BLaER1 treated with 17β-estradiol and CSF1 and Interleukin-3, amounts not matched to agents 10 nM and 100 nM (cell line): Measurements from ENCODE around the gene GPR135.
A peak's percentile ranks its signal among the peaks of the same experiment; 100 is the strongest.

ENCODE experiments used
- H3K27ac ChIP-seq, 11 experiments: shearing (Covaris generic); formaldehyde crosslinking; 2 replicates each; pipeline ENCODE4 v1.8.1; 2022
- H3K27me3 ChIP-seq, 11 experiments: shearing (Covaris generic); formaldehyde crosslinking; 2 replicates each; pipeline ENCODE4 v1.8.1; 2022
- H3K36me3 ChIP-seq, 11 experiments: shearing (Covaris generic); formaldehyde crosslinking; 2 replicates each; pipeline ENCODE4 v1.8.1; 2022
- H3K4me1 ChIP-seq, 10 experiments: shearing (Covaris generic); formaldehyde crosslinking; 2 replicates each; pipeline ENCODE4 v1.8.1; 2022
- H3K4me2 ChIP-seq, 11 experiments: shearing (Covaris generic); formaldehyde crosslinking; 2 replicates each; pipeline ENCODE4 v1.8.1; 2022
- H3K4me3 ChIP-seq, 10 experiments: shearing (Covaris generic); formaldehyde crosslinking; 2 replicates each; pipeline ENCODE4 v1.8.1; 2022
- H3K9ac ChIP-seq, 11 experiments: shearing (Covaris generic); formaldehyde crosslinking; 2 replicates each; pipeline ENCODE4 v1.8.1; 2022
- H3K9me3 ChIP-seq, 11 experiments: shearing (Covaris generic); formaldehyde crosslinking; replicated peaks in 1 of 11; 2 replicates each; pipeline ENCODE4 v1.8.1; 2022
- H4K20me1 ChIP-seq, 11 experiments: shearing (Covaris generic); formaldehyde crosslinking; 2 replicates each; pipeline ENCODE4 v1.8.1; 2022
- Cebpa-rat ChIP-seq, 11 experiments: shearing (Covaris generic); IDR thresholded peaks; 2 replicates each; pipeline ENCODE4 v1.8.1; 2022

GPR135 gene

GRCh38 chr14:59438195-59438647 is 27.0 kb downstream of the GPR135 start:
- no peak for TF ChIP-seq Cebpa-rat (IDR thresholded peaks at IDR 0.05)
- peaks cover 0 to 34% (median 3%) of the 10 kb centered on the region in 10 experiments; a peak in 7 of 20 replicates for H3K4me1 ChIP-seq
- H4K20me1 ChIP-seq = no peaks in the 10 kb centered on the region
- H3K4me3 ChIP-seq = no peak overlapping the region
- H3K4me2 ChIP-seq = peak overlapping the region in 5 of 11 experiments; percentile 11 to 54 (median 43); a peak in 5 of 22 replicates
- no peak overlapping the region for H3K27ac ChIP-seq
- no peaks in the 10 kb centered on the region for H3K9me3 ChIP-seq
- H3K36me3 ChIP-seq = no peaks in the 10 kb centered on the region
- H3K27me3 ChIP-seq = no peaks in the 10 kb centered on the region
- no peak overlapping the region for H3K9ac ChIP-seq

GRCh38 chr14:59435987-59436386 is 29.2 kb downstream of the GPR135 start:
- no peak overlapping the region for H3K27ac ChIP-seq
- H4K20me1 ChIP-seq = no peaks in the 10 kb centered on the region
- H3K4me1 ChIP-seq = peaks cover 0 to 34% (median 3%) of the 10 kb centered on the region in 10 experiments; a peak in 7 of 20 replicates
- H3K9ac ChIP-seq = no peak overlapping the region
- H3K4me2 ChIP-seq = peak overlapping the region in 3 of 11 experiments; percentile 35 to 56 (median 55); a peak in 5 of 22 replicates
- no peak for TF ChIP-seq Cebpa-rat (IDR thresholded peaks at IDR 0.05)
- no peaks in the 10 kb centered on the region for H3K9me3 ChIP-seq
- no peaks in the 10 kb centered on the region for H3K36me3 ChIP-seq
- H3K27me3 ChIP-seq = no peaks in the 10 kb centered on the region
- no peak overlapping the region for H3K4me3 ChIP-seq

DNA sequence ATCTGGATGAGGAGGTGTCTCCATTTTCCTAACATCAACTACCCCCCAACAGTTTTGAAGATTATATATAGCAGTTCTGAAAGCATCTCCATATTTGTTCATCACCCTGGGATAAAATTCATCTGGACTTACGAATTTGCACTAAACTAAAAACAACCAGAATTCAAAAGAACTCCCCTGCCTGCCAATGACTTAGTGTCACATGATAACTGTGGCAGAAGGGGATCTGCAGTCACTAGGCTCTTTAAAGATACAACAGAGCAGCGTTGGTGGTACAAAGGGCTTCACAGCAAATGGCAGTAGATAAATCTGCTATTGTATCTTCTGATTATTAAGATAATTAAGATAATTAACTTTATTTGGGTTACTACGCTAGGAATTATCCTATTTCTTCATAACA is 30.1 kb downstream of the GPR135 start:
- no peaks in the 10 kb centered on the region for H3K9me3 ChIP-seq
- no peak overlapping the region for H3K4me3 ChIP-seq
- peaks cover 0 to 34% (median 3%) of the 10 kb centered on the region in 10 experiments; a peak in 7 of 20 replicates for H3K4me1 ChIP-seq
- no peak overlapping the region for H3K9ac ChIP-seq
- no peak for TF ChIP-seq Cebpa-rat (IDR thresholded peaks at IDR 0.05)
- no peaks in the 10 kb centered on the region for H3K36me3 ChIP-seq
- H4K20me1 ChIP-seq = no peaks in the 10 kb centered on the region
- H3K27ac ChIP-seq = no peak overlapping the region
- no peak overlapping the region for H3K4me2 ChIP-seq
- no peaks in the 10 kb centered on the region for H3K27me3 ChIP-seq

- Histone ChIP-seq H3K27ac (no peak overlapping the region), H3K9ac (no peak overlapping the region), H3K36me3 (no peaks in the 10 kb centered on the region), H3K4me3 (no peak overlapping the region), H4K20me1 (no peaks in the 10 kb centered on the region), H3K9me3 (no peaks in the 10 kb centered on the region), H3K27me3 (no peaks in the 10 kb centered on the region), H3K4me2 (no peak overlapping the region), H3K4me1 (peaks cover 8 to 45% (median 11%) of the 10 kb centered on the region in 10 experiments)
- TF ChIP-seq Cebpa-rat (IDR thresholded peaks at IDR 0.05) = no peak
These were observed 35.4 kb downstream of the GPR135 start for GRCh38 chr14:59429790-59430189.

- Histone ChIP-seq H3K27ac (no peak overlapping the region), H3K4me1 (peaks cover 12 to 47% (median 16%) of the 10 kb centered on the region in 10 experiments), H4K20me1 (no peaks in the 10 kb centered on the region), H3K9ac (no peak overlapping the region), H3K9me3 (no peaks in the 10 kb centered on the region), H3K4me3 (no peak overlapping the region), H3K36me3 (no peaks in the 10 kb centered on the region), H3K4me2 (peak overlapping the region in 5 of 11 experiments; percentile 11 to 72 (median 67); a peak in 7 of 22 replicates), H3K27me3 (no peaks in the 10 kb centered on the region)
- no peak for TF ChIP-seq Cebpa-rat (IDR thresholded peaks at IDR 0.05)
These were observed 36.6 kb downstream of the GPR135 start for GRCh38 chr14:59428581-59429012.

GRCh38 chr14:59427653-59428580 is 37.3 kb downstream of the GPR135 start:
- no peak for TF ChIP-seq Cebpa-rat (IDR thresholded peaks at IDR 0.05)

DNA sequence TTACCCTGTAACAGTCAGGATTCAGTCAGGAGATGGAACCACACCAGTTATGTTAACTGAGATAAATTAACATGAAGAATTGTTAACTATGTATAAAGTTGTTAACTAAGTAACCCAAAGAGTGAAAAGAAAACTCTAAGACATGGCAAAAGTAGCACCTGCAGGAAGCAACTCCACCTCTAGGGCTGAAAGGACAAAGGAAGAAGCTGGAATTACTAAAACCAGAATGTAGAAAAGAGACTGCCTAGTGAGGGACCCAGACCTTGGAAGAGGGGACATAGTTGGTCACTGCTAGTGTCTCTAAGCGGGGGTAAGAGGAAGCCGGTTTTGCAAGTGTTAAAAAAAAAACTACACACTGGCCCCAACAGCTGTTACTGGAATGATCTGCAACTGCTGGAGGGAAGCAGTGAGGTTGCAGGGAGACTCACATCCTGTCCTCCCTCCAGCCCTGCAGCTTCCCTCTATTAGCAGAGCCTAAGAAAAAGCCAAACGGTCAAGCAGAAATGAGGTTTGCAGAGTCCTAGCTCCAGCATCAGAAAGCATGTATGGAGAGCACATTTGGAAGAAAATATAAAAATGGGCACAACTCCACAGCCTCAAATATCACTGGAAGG is 39.8 kb downstream of the GPR135 start:
- Histone ChIP-seq H3K9ac (no peak overlapping the region), H3K4me2 (peak overlapping the region in 10 of 11 experiments; percentile 35 to 72 (median 64); a peak in 17 of 22 replicates), H3K27me3 (no peaks in the 10 kb centered on the region), H3K36me3 (no peaks in the 10 kb centered on the region), H3K27ac (peak overlapping the region in 1 of 11 experiments; percentile 21; a peak in 1 of 22 replicates), H4K20me1 (no peaks in the 10 kb centered on the region), H3K4me1 (peaks cover 26 to 58% (median 29%) of the 10 kb centered on the region in 10 experiments), H3K4me3 (no peak overlapping the region), H3K9me3 (no peaks in the 10 kb centered on the region)
- no peak for TF ChIP-seq Cebpa-rat (IDR thresholded peaks at IDR 0.05)

More at GRCh38 chr14:59427653-59428580, 37.3 kb downstream of the GPR135 start:
- Histone ChIP-seq H3K9ac (no peak overlapping the region), H3K27ac (no peak overlapping the region), H3K9me3 (no peaks in the 10 kb centered on the region), H3K36me3 (no peaks in the 10 kb centered on the region), H3K4me1 (peaks cover 13 to 47% (median 17%) of the 10 kb centered on the region in 10 experiments), H3K4me2 (peak overlapping the region in 5 of 11 experiments; percentile 11 to 72 (median 67); a peak in 7 of 22 replicates), H3K4me3 (no peak overlapping the region), H3K27me3 (no peaks in the 10 kb centered on the region), H4K20me1 (no peaks in the 10 kb centered on the region)

GRCh38 chr14:59424341-59425071 is 40.7 kb downstream of the GPR135 start:
- H3K27me3 ChIP-seq = no peaks in the 10 kb centered on the region
- H3K9me3 ChIP-seq = no peaks in the 10 kb centered on the region
- H3K27ac ChIP-seq = peak overlapping the region in 1 of 11 experiments; percentile 21; a peak in 1 of 22 replicates
- H3K4me2 ChIP-seq = peak overlapping the region; percentile 35 to 72 (median 62)
- no peak for TF ChIP-seq Cebpa-rat (IDR thresholded peaks at IDR 0.05)
- no peak overlapping the region for H3K9ac ChIP-seq
- no peaks in the 10 kb centered on the region for H4K20me1 ChIP-seq
- H3K4me3 ChIP-seq = no peak overlapping the region
- peaks cover 26 to 58% (median 29%) of the 10 kb centered on the region in 10 experiments for H3K4me1 ChIP-seq
- H3K36me3 ChIP-seq = no peaks in the 10 kb centered on the region
